Lower leg skin (tissue), 4 donors: ENCODE data around the gene SHFL. TPM values are rescaled to one million over a fixed set of nuclear protein-coding genes. Genes with fewer than 3 reads are reported as not detected.

Experiments used
- DNase-seq, 2 donors: peaks; one replicate each; pipeline ENCODE4 v3.0.0-alpha.2; 2019; ENCODE audit warnings: low spot score in 2 of 2
- H3K4me3 ChIP-seq: fragments of 200-600 bp; sonication (generic); 2 replicates; pipeline ENCODE4 v1.5.1; 2017; ENCODE audit warnings: mild to moderate bottlenecking, low read depth; ENCODE audit not compliant: poor library complexity, severe bottlenecking
- CTCF ChIP-seq, 3 donors: fragments of 450-650 bp; IDR thresholded peaks; one replicate each; pipeline ENCODE4 v1.5.1; 2016; ENCODE audit warnings: antibody characterized with exemption in 3 of 3, mild to moderate bottlenecking in 3 of 3, moderate library complexity in 2 of 3
- POLR2A ChIP-seq, 2 donors: fragments of 450-650 bp; IDR thresholded peaks; one replicate each; pipeline ENCODE4 v1.6.1; 2016 to 2017; ENCODE audit warnings: antibody characterized with exemption in 2 of 2, mild to moderate bottlenecking in 1 of 2, moderate library complexity in 1 of 2
- WGBS, 2 donors: methylation state at CpG; one replicate each; pipeline ENCODE4 v1.1.5; 2018; 5-methylcytosine and 5-hydroxymethylcytosine counted together
- intact Hi-C: fragments of 100-400 bp; cut with DNase I; formaldehyde crosslinking; loops from one replicate; pipeline ENCODE4 v1.15.0; 2023; ENCODE audit warnings: low total_unique reads
- total RNA-seq, 4 donors: library from RNA; depleted of rRNA; stranded (reverse); fragments of >200 nt; gene quantifications; one replicate each; pipeline ENCODE4 v1.1.0, GENCODE V29; 2016

Gene SHFL
- total RNA-seq, 4 donors from 2014 or later, result 17.0 to 24.6 (median 23.3) TPM

GRCh38 chr19:10107254-10107653, 21.1 kb downstream of the SHFL start:
- DNase-seq, result no peak
- intact Hi-C loops, result no loop called here
- H3K4me3 ChIP-seq, result no peak overlapping the region
- TF ChIP-seq POLR2A (IDR thresholded peaks at IDR 0.05) (no peak), CTCF (IDR thresholded peaks at IDR 0.05) (no peak)
- WGBS, 2 donors, result 80 to 81% methylated on average over 10 of the region's 10 CpGs

- WGBS, 2 donors, result 84 to 89% methylated on average over 11 to 14 of the region's 14 CpGs
- intact Hi-C loops, result no loop called here
- DNase-seq, result no peak
- TF ChIP-seq CTCF (IDR thresholded peaks at IDR 0.05) (no peak), POLR2A (IDR thresholded peaks at IDR 0.05) (no peak)
- H3K4me3 ChIP-seq, result no peak overlapping the region
Measured at GRCh38 chr19:10107817-10108367, 21.8 kb downstream of the SHFL start.

- intact Hi-C loops, result no loop called here
- 86 to 96% methylated on average over 14 of the region's 14 CpGs for WGBS, 2 donors
Measured at GRCh38 chr19:10109528-10109927, 23.4 kb downstream of the SHFL start.

GRCh38 chr19:10110076-10110971, 24.2 kb downstream of the SHFL start:
- intact Hi-C loops, result loop anchor here (10.0 kb wide), 2 partner anchors 134 to 176 kb away; partner anchors contain the start of gene OLFM2
- TF ChIP-seq POLR2A (IDR thresholded peaks at IDR 0.05) (no peak), CTCF (IDR thresholded peaks at IDR 0.05) (no peak)
- DNase-seq, result no peak
- 87 to 89% methylated on average over 36 to 44 of the region's 44 CpGs for WGBS, 2 donors
- H3K4me3 ChIP-seq, result no peak overlapping the region

More at GRCh38 chr19:10109528-10109927, 23.4 kb downstream of the SHFL start:
- no peak for TF ChIP-seq CTCF (IDR thresholded peaks at IDR 0.05)
- TF ChIP-seq POLR2A (IDR thresholded peaks at IDR 0.05), result no peak
- no peak overlapping the region for H3K4me3 ChIP-seq
- no peak for DNase-seq

GRCh38 chr19:10110972-10111317, 24.8 kb downstream of the SHFL start:
- TF ChIP-seq POLR2A (IDR thresholded peaks at IDR 0.05) (no peak), CTCF (IDR thresholded peaks at IDR 0.05) (no peak)
- WGBS, 2 donors, result 86 to 90% methylated on average over 19 of the region's 19 CpGs
- no peak for DNase-seq
- H3K4me3 ChIP-seq, result no peak overlapping the region
- intact Hi-C loops, result loop anchor here (10.0 kb wide), 2 partner anchors 134 to 176 kb away; partner anchors contain the start of gene OLFM2
